Right ventricle myocardium superior (tissue), 1 donor: ENCODE results near the gene ATP11A. TPM values are rescaled to one million over a fixed set of nuclear protein-coding genes. Genes with fewer than 3 reads are reported as not detected.

Source experiments
- ATAC-seq: fragments of 200-7000 bp; cut with Tn5 transposase; one replicate; pipeline ENCODE4 v1.9.1; 2020; ENCODE audit warnings: mild to moderate bottlenecking; ENCODE audit not compliant: poor library complexity
- DNase-seq: peaks from one replicate; pipeline ENCODE4 v3.0.0-alpha.2; 2020
- intact Hi-C: fragments of 100-400 bp; cut with DNase I; formaldehyde crosslinking; loops from one replicate; pipeline ENCODE4 v1.11.2; 2022
- total RNA-seq: library from RNA; stranded (reverse); fragmentation: NEBNext Ultra II Directional; extraction: Animal tissue kit (Norgen Biotek cat#: 25700); gene quantifications from one replicate; pipeline ENCODE4 v1.2.1, GENCODE V29; 2021
- donor health status: DM: no; HTN: yes; CAD: no; lungs with severe emphysema.

The ATP11A gene
- total RNA-seq, 1 donor from 2014 or later = 73.6 TPM

DNA sequence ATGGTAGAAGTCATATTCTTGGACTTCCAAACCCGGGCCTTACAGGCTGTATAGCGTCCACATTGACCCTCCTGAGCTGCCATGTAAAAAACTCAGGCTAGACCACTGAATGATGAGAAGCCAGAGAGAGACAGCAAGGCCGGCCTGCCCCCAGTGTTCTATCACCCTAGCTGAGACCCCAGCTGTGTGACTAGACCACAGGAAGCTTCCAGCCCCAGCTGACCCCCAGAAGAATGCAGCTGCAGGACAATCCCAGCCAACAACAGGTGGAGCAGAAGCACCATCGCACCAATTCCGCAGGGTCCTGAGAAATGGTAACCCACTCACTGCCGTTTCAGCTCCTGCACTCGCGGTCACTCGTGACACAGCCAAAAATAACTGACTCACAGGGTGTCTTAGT is 2.9 kb upstream of the ATP11A start:
- no peak for DNase-seq
- ATAC-seq = no peak
- intact Hi-C loops = no loop called here

DNA sequence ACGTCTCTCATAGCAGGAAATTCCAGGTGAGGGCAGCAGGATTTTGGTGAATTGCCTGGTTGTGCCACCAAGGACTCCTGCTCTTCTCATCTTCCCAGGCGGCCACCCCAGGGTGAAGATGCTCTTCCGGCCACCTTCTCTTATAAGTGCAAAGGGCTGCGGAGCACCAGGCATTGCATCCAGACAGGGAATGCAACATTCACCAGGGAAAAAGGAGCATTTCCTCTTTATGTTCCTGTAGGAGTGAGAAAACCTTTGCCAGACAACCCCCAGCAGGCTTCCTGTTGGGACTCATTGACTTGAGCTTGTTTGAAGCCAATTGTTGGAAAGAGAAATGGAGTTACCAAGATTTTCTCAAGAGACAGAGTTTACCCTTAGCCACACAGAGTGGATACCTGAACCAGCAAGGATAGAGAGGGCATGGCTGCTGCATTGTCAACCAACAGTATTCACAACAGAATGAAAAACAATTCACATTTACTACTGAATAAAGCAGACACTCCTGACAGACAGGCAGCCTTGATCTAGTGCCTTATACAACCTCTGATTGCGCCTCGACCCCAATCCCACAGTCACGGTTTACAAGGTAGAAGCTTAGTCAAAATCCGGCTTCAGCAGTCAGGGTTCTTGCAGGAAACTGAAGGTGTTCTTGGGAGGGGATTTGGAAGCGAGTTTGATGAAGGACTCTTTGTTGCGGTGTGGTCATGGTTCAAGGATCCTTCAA is 1.8 kb upstream of the ATP11A start:
- intact Hi-C loops = no loop called here
- DNase-seq = no peak
- ATAC-seq = no peak

DNA sequence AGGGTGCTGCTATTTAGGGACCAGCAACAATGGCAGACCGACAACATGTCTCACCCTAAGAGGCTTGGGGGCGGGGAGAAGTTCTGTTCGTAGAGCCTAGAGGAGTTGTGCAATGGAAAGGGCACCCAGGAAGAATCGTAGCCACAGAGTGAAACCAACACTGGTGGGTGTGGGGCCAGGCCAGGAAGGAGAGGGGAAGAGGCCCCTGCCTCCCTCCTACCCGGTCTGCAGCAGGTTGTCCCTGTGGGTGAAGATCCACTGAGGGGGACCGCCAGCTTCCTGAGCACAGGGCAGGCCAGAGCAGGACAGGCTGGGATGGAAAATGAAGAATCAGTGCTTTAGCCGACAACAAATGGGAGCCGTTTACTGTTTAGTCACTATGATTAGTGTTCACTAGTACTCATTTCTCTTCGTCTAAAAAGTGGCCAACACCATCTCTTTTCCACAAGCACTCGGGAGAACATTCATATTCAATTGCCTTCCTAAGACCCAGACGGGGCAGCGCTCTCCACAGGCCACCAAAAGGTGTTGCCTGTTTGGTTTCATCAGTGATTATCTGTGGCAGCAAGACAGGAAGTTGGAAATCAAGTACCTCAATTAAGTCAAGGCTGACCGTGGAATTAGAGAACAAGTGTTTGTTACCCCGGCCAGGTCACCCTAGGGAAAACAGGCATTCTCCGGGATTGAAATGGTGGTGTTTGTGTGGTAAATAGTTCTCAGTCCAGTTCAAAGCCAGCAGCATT is 1.1 kb upstream of the ATP11A start:
- no peak for DNase-seq
- intact Hi-C loops = no loop called here
- no peak for ATAC-seq

DNA sequence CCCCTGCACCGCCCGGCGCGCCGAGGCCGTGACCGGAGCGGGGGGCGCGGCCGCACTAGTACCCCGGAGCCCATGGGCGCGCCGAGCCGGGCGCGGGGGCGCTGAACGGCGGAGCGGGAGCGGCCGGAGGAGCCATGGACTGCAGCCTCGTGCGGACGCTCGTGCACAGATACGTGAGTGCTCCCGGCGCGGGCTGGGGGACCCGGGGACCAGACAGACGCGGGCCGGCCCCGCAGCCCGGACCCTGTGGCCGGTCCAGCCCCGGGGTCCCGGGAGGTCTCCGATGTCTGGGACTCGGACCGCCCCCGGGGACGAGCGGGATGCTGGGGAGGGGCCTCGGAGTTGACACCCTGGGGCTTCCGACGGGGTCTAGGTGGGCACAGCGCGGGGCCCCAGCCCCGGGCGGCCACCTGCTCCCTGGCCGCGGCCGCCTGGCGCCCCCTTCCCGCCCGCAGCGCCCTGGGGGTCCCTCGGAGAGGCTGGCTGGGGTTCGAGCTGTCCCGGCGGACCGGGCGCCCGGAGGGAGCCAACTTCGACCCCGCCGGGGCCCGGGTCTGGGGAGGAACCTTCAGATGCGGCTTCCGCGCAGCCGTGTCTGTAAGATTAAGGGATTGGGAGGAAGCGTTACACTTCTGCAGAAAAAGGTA is 568 bp downstream of the ATP11A start:
- ATAC-seq = peak; percentile 13
- intact Hi-C loops = loop anchor here (5.0 kb wide), 1 partner anchor 42 kb away; no protein-coding TSS in a partner anchor
- peak; percentile 78 for DNase-seq

DNA sequence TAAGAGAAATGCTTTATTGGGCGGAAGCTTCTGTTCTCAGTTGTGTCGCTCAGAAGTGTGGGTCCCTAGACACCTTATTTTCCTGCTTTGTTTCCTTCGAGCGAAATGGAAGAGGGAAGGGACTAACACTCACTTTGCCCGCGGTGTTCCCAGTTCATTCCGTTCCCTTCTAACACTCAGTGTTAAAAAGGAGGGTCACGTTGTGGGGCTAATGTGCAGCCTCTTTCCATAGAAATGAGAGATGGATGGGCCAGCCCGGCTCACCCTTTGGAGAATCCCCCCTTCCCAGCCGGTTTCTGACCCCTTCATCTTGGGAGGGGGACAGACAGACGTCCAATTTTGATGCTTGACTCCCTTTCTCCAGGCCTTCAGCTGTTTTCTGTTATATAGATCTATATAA is 2.3 kb downstream of the ATP11A start:
- intact Hi-C loops = loop anchor here (5.0 kb wide), 1 partner anchor 40 kb away; no protein-coding TSS in a partner anchor
- no peak for ATAC-seq
- no peak for DNase-seq

DNA sequence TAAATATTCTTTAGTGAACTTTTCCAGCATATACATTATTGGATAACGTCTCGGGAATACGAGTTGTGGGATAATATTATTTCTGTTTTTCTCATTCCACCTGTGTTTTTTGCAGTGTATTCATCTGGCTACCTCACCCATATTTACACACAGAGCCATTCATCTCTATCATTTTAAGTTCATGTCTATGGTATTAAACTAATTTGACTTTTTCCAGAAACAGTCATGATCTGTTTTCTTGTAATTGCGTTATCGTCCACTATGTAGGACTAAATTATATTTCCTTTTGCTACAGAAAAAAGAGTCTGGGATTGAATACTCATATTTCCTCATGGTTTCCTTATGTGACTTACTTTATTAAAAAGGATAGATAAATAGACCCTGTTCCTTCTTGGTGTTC is 2.7 kb downstream of the ATP11A start:
- intact Hi-C loops = loop anchor here (5.0 kb wide), 1 partner anchor 40 kb away; no protein-coding TSS in a partner anchor
- ATAC-seq = no peak

DNA sequence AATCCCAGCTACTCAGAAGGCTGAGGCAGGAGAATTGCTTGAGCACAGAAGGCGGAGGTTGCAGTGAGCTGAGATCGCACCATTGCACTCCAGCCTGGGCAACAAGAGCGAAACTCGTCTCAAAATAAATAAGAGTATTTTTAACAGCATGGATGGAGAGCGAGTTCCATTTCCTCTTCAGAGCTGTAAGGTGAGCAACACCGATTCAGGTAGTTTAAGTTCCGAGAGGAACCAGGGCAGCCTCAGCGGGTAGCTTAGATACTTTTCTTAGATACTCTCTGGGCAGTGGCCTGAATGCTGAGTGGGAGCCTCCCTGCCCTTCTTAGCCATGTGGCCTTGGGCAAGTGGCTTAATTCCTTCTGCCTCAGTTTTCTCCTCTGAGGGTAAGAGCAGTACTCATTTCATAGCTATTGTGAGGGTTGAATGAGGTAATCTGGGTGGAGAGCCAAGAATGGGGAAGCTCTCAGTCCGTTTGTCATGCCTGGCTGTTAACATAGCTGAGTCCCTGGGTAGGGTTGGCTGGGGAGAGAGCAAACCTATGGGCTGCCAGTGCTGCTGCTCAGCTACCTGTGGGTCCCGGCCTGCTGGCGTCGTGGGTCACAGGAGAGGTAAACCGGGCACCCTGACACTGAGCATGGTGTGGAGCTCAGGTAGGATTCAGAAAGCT is 4.1 kb downstream of the ATP11A start:
- ATAC-seq (peak; percentile 44), DNase-seq (no peak)
- intact Hi-C loops = loop anchor here (5.0 kb wide), 1 partner anchor 38 kb away; no protein-coding TSS in a partner anchor

More for the DNA sequence above, 2.7 kb downstream of the ATP11A start:
- DNase-seq = no peak

DNA sequence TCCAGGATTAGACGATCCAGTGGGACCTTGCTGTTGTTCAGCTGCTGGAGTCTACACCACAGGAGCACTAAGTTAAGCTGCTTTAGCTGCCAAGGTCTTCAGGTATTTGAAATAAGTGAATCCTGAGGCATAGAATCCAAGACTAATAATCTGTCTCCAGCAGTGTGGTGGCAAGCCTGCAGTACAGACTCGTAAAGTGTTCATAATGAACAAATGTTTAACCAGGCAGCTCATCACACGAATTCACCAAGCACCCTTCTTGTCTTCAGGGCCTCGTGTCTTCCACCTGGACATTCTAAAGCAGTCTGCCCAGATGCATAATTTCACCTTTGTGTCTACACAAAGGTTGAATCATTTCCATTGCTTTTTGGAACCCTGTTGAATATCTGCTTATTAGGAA is 5.3 kb downstream of the ATP11A start:
- DNase-seq = no peak
- no peak for ATAC-seq
- intact Hi-C loops = no loop called here

DNA sequence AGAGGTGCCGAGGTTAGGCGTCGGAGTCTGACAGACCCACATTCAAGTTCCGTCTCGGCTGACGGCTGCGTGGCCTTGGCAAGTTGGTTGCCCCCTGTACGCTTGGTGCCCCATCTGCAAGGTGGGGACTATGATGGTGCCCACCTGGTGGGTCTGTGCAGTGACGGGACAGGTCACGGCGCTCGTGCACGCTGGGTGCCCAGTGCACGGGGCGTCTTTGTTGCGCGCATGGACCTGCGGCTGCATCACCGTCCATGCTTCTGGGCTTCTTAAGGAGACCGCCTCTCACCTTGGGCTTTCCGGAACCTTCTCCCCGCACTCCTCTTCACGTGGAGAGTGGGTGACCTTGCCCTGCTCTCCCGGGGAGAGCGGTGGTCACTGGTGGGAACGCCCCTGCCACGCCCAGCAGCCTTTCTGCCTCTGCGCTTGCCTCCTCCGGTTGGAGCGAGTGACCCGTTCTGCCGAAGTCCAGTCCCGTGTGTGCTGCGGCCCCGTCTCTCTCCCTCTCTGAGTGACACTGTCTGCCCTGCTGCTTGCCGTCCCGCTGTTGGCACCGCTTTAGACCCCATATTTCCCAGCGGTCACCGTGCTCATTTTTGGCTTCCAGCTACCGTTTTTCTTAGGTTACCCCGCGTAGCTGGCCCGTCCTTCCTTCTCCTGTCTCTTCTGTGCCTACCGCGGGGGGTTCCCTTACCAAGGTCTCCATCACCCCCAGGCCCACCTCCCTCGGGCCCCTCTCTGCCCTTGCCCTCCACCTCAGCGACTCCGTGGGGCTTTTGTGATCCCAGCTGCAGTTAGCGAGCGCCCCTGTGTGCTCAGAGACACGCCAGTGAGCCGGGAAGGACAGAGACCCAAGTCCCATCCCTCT is 6.4 kb downstream of the ATP11A start:
- intact Hi-C loops = no loop called here
- ATAC-seq (no peak), DNase-seq (no peak)

DNA sequence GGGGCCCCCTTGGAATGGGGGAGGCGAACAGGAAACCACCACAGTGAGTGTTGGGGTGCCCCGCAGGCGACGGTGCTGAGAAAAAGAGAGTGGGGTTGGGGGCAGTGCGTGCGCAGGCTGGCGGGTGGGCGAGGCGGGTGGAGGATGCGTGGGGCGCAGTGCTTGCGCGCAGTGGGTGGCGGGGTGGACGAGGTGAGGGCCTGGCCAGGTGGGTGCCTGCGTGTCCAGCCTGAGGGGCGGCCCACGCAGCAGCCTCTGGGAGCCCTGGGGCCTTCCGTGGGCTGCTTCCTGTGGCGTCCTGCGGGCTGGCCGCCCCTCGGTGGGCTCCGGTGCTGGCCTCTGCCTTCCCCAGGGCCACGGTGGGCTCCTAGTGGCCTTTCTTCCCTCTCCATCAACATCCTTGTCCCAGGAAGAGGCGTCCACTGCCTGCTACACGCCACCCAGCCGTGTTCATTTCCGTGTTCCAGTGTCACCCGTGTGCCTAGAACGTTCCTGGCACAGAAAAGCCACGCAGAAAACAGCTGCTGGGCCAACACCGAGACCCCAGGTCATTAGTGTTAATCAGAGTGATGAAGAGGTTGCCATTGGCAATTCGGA is 7.1 kb downstream of the ATP11A start:
- intact Hi-C loops = no loop called here
- DNase-seq = no peak
- no peak for ATAC-seq

DNA sequence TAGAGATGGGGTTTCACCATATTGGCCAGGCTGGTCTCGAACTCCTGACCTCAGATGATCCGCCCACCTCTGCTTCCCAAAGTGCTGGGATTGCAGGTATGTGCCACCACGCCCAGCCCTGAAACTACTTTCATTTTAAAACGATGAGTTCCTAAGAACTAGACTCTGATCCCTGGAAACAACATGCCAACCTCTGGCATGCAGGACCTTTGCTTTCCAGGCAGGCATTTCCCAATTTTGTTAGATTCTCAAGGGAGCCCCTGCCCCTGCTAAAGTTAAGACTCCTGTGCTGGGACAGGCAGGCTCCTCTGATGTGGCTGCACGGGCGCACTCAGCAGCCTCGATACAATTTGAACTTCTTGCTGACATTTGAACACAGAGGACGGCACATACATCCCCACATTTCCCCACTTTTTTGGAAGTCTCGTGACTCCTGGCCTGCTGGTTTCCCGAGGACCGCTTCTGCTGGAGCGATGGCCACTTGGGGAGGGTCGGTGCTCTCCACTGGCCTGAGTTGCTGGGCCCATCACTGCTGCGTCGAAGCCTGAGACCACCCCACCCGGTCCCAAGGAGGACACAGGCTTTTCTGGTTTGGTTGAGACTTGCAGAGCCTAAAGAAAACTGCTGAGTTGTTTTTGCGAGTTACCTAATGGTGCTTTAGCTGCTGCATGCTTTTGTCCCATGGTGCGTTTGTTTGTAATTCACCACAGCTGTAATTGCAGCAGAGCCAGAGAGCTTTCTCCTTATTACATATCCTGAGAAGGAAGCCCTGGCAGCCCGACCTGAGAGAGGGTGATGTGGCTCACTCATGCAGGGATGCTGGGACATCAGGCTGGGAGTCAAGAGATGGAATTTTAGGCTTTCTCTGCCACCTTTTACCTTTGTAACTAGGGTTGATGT is 8.2 kb downstream of the ATP11A start:
- ATAC-seq (no peak), DNase-seq (no peak)
- intact Hi-C loops = no loop called here

DNA sequence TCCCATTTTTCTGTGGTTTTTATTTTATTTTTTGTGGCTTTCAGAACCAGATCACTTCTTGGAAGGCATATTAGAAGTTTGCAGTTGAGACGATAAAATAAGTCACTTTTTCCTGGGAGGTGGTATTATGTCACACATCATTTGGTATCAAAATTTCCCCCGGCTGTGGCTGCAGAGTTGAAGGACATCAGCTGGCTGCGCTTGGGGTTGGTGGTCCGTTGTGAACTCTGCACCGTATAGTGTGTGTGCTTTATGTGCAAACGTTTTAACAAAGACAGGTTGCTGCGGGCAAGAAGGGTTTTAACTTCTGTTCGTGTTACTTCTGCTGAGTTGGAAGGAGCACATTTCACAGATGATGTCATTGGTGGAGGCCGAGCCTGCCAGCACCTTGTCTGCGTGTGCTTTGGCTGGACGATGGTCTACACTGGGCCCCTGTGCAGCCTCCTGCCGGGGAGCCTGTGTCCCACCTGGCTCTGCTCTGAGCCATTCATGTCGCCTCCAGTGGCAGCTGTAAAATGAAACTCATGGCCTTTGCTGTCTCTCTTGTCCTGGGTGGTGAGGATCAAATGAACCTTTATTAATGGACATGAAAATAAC is 9.6 kb downstream of the ATP11A start:
- ATAC-seq = peak; percentile 23
- intact Hi-C loops = no loop called here
- no peak for DNase-seq

DNA sequence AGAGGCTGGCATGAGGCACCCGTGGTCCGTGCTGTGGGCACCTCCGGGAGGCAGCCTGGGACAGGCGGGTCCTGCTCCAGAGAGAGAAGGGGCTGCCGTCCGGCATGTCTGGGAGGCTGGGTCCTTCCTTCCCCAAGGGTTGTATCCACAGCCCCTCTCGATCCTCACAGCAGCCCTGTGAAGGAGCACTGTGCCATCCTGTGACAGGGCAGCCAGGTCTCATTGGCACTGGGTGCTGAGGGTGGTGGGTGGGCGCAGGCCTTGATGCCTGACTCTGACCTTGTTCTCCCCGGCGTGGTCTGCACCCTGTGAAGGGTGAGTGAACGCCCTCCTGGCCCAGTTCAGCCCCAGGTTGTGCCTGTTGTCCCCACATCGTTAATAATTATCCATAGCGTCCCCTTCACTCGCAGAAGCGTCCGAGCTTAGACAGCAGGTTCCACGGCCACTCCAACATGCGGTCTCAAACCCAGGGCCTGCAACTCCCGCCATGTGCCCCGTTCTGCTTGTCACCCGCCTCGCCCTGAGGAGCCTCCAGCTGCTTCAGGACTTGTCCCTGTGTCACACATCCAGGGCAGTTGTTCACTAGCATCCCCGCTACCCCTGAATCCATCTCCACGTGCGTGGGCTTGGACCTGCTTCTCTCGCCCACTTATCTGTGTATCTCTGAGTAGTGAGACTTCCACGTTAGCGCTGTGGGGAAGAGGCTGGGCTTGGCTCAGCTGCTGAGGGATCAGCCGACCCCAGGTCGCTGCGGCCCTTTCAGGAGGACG is 10.6 kb downstream of the ATP11A start:
- intact Hi-C loops = no loop called here
- ATAC-seq (peak; percentile 7), DNase-seq (no peak)

DNA sequence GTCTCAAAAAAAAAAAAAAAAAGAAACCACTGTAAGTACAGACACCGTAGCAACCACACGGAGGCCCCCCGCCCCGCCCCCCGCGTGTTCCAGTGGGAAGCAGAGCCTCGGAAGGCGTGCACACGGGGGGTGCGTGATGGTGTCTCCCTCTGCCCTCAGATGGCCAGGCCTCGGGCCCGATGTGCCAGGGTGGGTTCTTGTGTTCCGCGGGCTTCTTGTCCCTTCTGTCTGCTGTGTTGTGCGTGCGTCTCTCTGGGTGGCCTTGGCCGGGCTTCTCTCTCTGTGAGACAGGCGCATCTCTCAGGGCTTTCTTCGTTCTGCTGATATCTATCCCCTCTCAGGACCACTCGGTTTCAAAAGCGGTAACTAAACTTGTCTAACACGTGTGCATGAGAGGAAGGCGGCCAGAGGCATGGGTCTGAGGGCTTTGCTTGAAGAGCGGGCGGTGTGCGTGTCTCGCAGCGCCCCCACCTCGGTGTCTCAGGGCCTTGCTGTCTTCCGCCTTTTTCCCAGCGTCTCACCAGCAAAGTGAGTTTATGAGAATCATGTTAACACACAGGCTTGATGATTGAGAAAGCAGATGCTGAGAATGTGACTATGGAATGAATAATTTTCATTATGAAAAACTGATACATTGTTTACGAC is 12.6 kb downstream of the ATP11A start:
- intact Hi-C loops = no loop called here
- ATAC-seq (no peak), DNase-seq (no peak)

DNA sequence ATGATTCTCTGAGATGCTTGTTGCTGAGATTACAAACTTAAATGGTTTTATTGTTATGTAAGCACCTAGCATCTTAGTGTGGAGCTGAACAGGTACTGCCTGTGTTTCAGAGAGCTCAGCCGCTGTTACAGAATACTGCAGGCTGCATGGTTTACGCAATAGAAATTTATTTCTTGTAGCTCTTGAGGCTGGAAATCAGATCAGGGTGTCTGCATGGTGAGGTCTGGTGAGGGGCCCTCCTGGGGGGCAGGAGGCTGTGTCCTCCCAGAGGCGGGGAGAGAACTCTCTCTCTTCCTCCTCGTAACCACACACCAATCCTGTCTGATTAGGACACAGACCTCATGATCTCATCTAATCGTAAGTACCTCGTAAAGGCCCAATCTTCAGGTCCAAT is 13.1 kb downstream of the ATP11A start:
- DNase-seq = no peak
- intact Hi-C loops = no loop called here

More for the DNA sequence above, 13.1 kb downstream of the ATP11A start:
- ATAC-seq = no peak
